Natural killer cell (primary cell): ENCODE measurements around the gene DDX39A. TPM values are rescaled to one million over a fixed set of nuclear protein-coding genes. Genes with fewer than 3 reads are reported as not detected.
A peak's percentile ranks its signal among the peaks of the same experiment; 100 is the strongest.
"Not testable (repeated sequence)": the region's sequence is repeated elsewhere in the genome, so short reads cannot be mapped to it uniquely, and the experiment has no call there.

Experiments
- ATAC-seq, 3 donors: fragments of 150-1000 bp in 2 of 3; fragments of 200-7000 bp in 1 of 3; cut with Tn5 transposase; 1 replicate in 1 of 3; 2 replicates in 2 of 3; pipeline ENCODE4 v1.10.0; 2021; ENCODE audit warnings: mild to moderate bottlenecking in 2 of 3, moderate library complexity in 2 of 3
- DNase-seq, 2 donors: peaks; one replicate each; pipeline versions ENCODE4 v3.0.0 to v3.0.0-alpha.2; 2013 to 2021; ENCODE audit warnings: mixed read lengths in 1 of 2
- H3K27ac ChIP-seq: one replicate; pipeline ENCODE4 v1.5.1; 2013; ENCODE audit warnings: mild to moderate bottlenecking, low read length
- H3K27me3 ChIP-seq: one replicate; pipeline ENCODE4 v1.6.1; 2013; ENCODE audit warnings: low read length; ENCODE audit not compliant: control insufficient read depth, insufficient read depth
- H3K36me3 ChIP-seq: one replicate; pipeline ENCODE4 v1.6.1; 2013; ENCODE audit warnings: low read length; ENCODE audit not compliant: control insufficient read depth, insufficient read depth
- H3K4me1 ChIP-seq: one replicate; pipeline ENCODE4 v1.6.1; 2013; ENCODE audit warnings: low read length; ENCODE audit not compliant: control insufficient read depth, insufficient read depth
- H3K4me3 ChIP-seq: one replicate; pipeline ENCODE4 v1.5.1; 2013; ENCODE audit warnings: low read length
- H3K9me3 ChIP-seq: one replicate; pipeline ENCODE4 v1.6.1; 2013; ENCODE audit warnings: low read length; ENCODE audit not compliant: control insufficient read depth, insufficient read depth
- H3K27ac Mint-ChIP-seq, 2 donors: one replicate each; pipeline ENCODE4 v1.8.0; 2022; ENCODE audit warnings: mild to moderate bottlenecking in 2 of 2, mixed read lengths in 2 of 2, moderate library complexity in 1 of 2
- H3K27me3 Mint-ChIP-seq, 2 donors: one replicate each; pipeline ENCODE4 v1.8.0; 2022; ENCODE audit warnings: low read depth in 2 of 2, mixed read lengths in 2 of 2
- H3K36me3 Mint-ChIP-seq: one replicate; pipeline ENCODE4 v1.8.0; 2022; ENCODE audit warnings: mixed read lengths
- H3K4me1 Mint-ChIP-seq, 2 donors: one replicate each; pipeline ENCODE4 v1.8.0; 2022; ENCODE audit warnings: mixed read lengths in 2 of 2
- H3K4me3 Mint-ChIP-seq: one replicate; pipeline ENCODE4 v1.8.0; 2022; ENCODE audit warnings: mild to moderate bottlenecking, moderate library complexity, mixed read lengths
- H3K9me3 Mint-ChIP-seq, 2 donors: one replicate each; pipeline ENCODE4 v1.8.0; 2022; ENCODE audit warnings: mixed read lengths in 2 of 2
- WGBS: methylation state at CpG from one replicate; pipeline ENCODE4 v1.1.7; 2013; ENCODE audit warnings: missing lambda C conversion rate; ENCODE audit not compliant: insufficient coverage; 5-methylcytosine and 5-hydroxymethylcytosine counted together
- intact Hi-C: fragments of 100-400 bp; cut with micrococcal nuclease; formaldehyde crosslinking; loops from one replicate; pipeline ENCODE4 v1.14.2; 2022
- total RNA-seq, 4 donors: library from RNA; stranded (reverse); fragments of 120-200 nt in 1 of 4; gene quantifications; one replicate each; pipeline versions ENCODE4 v1.2.3 to v1.2.4, GENCODE V29; 2013 to 2022
- TF ChIP-seq, protein P1 (sequence below): fragments of 200-600 bp; IDR thresholded peaks from one replicate; pipeline ENCODE4 v1.8.0; 2022; ENCODE audit warnings: antibody characterized with exemption

Gene DDX39A
- total RNA-seq, 3 donors from 2014 or later (not counting 1 experiment from before 2014, with no cell fraction given): 397 to 569 (median 557) TPM

- Mint-ChIP-seq H3K27ac (peak overlapping the region; percentile 87 to 92), H3K4me1 (peaks cover 28 to 50% of the 10 kb centered on the region in 2 donors), H3K9me3 (no peaks in the 10 kb centered on the region), H3K27me3 (no peaks in the 10 kb centered on the region), H3K36me3 (no peaks in the 10 kb centered on the region), H3K4me3 (peak overlapping the region; percentile 45)
- intact Hi-C loops: no loop called here
- TF ChIP-seq, protein P1, sequence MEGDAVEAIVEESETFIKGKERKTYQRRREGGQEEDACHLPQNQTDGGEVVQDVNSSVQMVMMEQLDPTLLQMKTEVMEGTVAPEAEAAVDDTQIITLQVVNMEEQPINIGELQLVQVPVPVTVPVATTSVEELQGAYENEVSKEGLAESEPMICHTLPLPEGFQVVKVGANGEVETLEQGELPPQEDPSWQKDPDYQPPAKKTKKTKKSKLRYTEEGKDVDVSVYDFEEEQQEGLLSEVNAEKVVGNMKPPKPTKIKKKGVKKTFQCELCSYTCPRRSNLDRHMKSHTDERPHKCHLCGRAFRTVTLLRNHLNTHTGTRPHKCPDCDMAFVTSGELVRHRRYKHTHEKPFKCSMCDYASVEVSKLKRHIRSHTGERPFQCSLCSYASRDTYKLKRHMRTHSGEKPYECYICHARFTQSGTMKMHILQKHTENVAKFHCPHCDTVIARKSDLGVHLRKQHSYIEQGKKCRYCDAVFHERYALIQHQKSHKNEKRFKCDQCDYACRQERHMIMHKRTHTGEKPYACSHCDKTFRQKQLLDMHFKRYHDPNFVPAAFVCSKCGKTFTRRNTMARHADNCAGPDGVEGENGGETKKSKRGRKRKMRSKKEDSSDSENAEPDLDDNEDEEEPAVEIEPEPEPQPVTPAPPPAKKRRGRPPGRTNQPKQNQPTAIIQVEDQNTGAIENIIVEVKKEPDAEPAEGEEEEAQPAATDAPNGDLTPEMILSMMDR: no peak
- ATAC-seq (no peak), DNase-seq (peak; percentile 38 to 52)
- Histone ChIP-seq H3K36me3 (peaks cover 87% of the 10 kb centered on the region), H3K4me1 (peaks cover 30% of the 10 kb centered on the region), H3K9me3 (no peaks in the 10 kb centered on the region), H3K4me3 (no peak overlapping the region), H3K27me3 (no peaks in the 10 kb centered on the region), H3K27ac (no peak overlapping the region)
- 92% methylated on average over 26 of the region's 26 CpGs for WGBS
Observed at GRCh38 chr19:14402332-14403144, 16.6 kb downstream of the DDX39A start.

GRCh38 chr19:14401468-14402195, 17.5 kb downstream of the DDX39A start:
- H3K27ac ChIP-seq: no peak overlapping the region
- Mint-ChIP-seq H3K36me3 (no peaks in the 10 kb centered on the region), H3K27ac (peak overlapping the region; percentile 87 to 92), H3K4me3 (peak overlapping the region; percentile 59), H3K9me3 (no peaks in the 10 kb centered on the region), H3K4me1 (peaks cover 28 to 48% of the 10 kb centered on the region in 2 donors), H3K27me3 (no peaks in the 10 kb centered on the region)
- ATAC-seq (no peak), DNase-seq (peak; percentile 20 to 30)
- WGBS: 95% methylated on average over 18 of the region's 18 CpGs
- no peaks in the 10 kb centered on the region for H3K9me3 ChIP-seq
- H3K27me3 ChIP-seq: no peaks in the 10 kb centered on the region
- no peak overlapping the region for H3K4me3 ChIP-seq
- peaks cover 87% of the 10 kb centered on the region for H3K36me3 ChIP-seq
- TF ChIP-seq, protein P1: no peak
- H3K4me1 ChIP-seq: peaks cover 27% of the 10 kb centered on the region
- intact Hi-C loops: no loop called here

DNA sequence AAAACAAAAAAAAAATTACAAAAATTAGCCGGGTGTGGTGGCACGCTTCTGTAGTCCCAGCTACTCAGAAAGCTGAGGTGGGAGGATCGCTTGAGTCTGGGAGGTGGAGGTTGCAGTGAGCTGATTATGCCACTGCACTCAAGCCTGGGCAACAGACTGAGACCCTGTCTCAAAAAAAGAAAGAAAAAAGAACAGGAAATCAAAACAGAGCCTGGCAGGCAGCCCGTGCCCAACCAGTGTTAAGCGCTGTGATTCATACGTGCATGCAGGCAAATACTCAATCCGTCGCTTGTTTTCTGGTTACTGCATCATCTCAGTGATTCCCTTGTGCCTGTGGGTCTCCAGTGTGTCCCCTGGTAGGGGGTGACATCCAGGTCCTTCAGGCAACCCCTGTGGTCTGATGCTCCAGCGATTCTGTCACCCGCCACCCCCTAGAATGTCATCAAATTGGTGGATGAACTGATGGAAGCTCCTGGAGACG, 18.1 kb downstream of the DDX39A start:
- H3K27me3 Mint-ChIP-seq: no peaks in the 10 kb centered on the region
- H3K36me3 ChIP-seq: peaks cover 88% of the 10 kb centered on the region
- H3K27me3 ChIP-seq: no peaks in the 10 kb centered on the region
- no peaks in the 10 kb centered on the region for H3K36me3 Mint-ChIP-seq
- H3K9me3 ChIP-seq: no peaks in the 10 kb centered on the region
- DNase-seq (no peak), ATAC-seq (no peak)
- H3K9me3 Mint-ChIP-seq: no peaks in the 10 kb centered on the region
- no peak overlapping the region for H3K4me3 ChIP-seq
- no peak overlapping the region for H3K27ac ChIP-seq
- H3K4me1 Mint-ChIP-seq: peaks cover 22 to 48% of the 10 kb centered on the region in 2 donors
- H3K27ac Mint-ChIP-seq: peak overlapping the region; percentile 87 to 92
- H3K4me3 Mint-ChIP-seq: peak overlapping the region; percentile 59
- intact Hi-C loops: no loop called here
- 82% methylated on average over 11 of the region's 11 CpGs for WGBS
- TF ChIP-seq, protein P1: no peak
- peaks cover 22% of the 10 kb centered on the region for H3K4me1 ChIP-seq

- peak overlapping the region; percentile 60 for H3K4me3 Mint-ChIP-seq
- H3K36me3 Mint-ChIP-seq: not testable (repeated sequence)
- WGBS: 93% methylated on average over 13 of the region's 16 CpGs
Observed at GRCh38 chr19:14397168-14397567, 22.0 kb downstream of the DDX39A start.

DNA sequence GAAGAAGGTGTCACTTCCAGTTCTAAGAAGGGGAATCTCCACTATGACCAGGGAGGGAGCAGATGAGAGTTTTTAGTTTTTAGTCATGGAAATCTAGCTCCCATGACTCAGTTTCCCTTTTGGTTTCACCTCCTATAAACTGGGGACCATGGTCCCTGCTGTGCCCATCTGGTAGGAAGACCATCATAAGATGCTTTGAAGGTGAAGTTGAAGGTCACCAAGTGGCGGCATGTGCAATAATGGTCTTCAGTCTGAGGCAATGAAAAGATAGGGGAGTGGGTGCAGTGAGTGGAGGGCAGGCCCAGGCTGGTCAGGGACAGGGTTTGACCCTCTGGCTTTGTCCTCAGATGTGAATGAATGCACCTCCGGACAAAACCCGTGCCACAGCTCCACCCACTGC, 22.4 kb downstream of the DDX39A start:
- ATAC-seq, H3K9me3 Mint-ChIP-seq, H3K27me3 ChIP-seq, intact Hi-C loops, H3K4me3 ChIP-seq, H3K9me3 ChIP-seq, H3K27me3 Mint-ChIP-seq, H3K36me3 Mint-ChIP-seq, DNase-seq: not testable (repeated sequence)
- peak overlapping the region; percentile 20 for H3K27ac ChIP-seq
- Mint-ChIP-seq H3K4me1 (peaks cover 22 to 37% of the 10 kb centered on the region in 2 donors), H3K27ac (peak overlapping the region; percentile 84 to 88), H3K4me3 (peak overlapping the region; percentile 60)
- WGBS: 92% methylated on average over 2 of the region's 3 CpGs
- H3K36me3 ChIP-seq: peaks cover 90% of the 10 kb centered on the region
- peaks cover 13% of the 10 kb centered on the region for H3K4me1 ChIP-seq

More at GRCh38 chr19:14397168-14397567, 22.0 kb downstream of the DDX39A start:
- peaks cover 22 to 38% of the 10 kb centered on the region in 2 donors for H3K4me1 Mint-ChIP-seq
- peaks cover 90% of the 10 kb centered on the region for H3K36me3 ChIP-seq
- peak overlapping the region; percentile 84 to 88 for H3K27ac Mint-ChIP-seq
- H3K27me3 ChIP-seq, intact Hi-C loops, H3K4me3 ChIP-seq, H3K9me3 ChIP-seq, ATAC-seq, H3K27ac ChIP-seq, DNase-seq, H3K27me3 Mint-ChIP-seq, H3K9me3 Mint-ChIP-seq: not testable (repeated sequence)
- peaks cover 13% of the 10 kb centered on the region for H3K4me1 ChIP-seq
